Measurements from ENCODE around the gene FAM222B. TPM values are rescaled to one million over a fixed set of nuclear protein-coding genes. Genes with fewer than 3 reads are reported as not detected.
A peak's percentile ranks its signal among the peaks of the same experiment; 100 is the strongest.
"Not testable (repeated sequence)": the region's sequence is repeated elsewhere in the genome, so short reads cannot be mapped to it uniquely, and the experiment has no call there.

FAM222B gene
- total RNA-seq, 4 donors from 2014 or later = 28.1 to 55.8 (median 44.6) TPM

DNA sequence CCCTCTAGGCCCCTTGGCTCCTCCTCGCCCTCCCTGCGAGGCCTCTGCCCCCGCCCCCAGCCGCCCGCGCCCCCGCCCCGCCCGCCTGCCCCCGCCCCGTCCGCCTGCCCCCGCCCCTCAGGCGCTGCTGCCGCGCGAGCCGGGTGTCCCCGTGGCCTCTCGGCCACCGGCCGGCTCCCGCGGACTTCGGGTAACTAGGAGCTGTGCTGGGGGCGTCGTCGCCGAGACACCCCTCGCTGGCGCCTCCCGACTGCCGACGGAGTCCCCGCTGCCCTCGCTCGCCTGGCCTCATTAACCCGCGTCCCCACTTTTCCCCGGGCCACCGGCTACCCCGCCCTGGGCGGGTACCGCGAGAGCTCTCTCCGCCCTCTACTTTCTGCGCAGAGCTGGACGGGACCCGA lies 116.4 kb downstream of the FAM222B start, which contains the start of gene TLCD1:
Gene TLCD1, minus strand, starts transcription at position 8 of the 401 bp plus-strand sequence. CDS start 136 bp downstream, outside the sequence.
- H3K27me3 ChIP-seq = no peaks in the 10 kb centered on the region
- peak; percentile 55 to 89 (median 89) for DNase-seq

GRCh38 chr17:28725660-28726225 lies 116.8 kb downstream of the FAM222B start:
- peaks cover 9 to 42% (median 20%) of the 10 kb centered on the region in 4 donors for H3K4me1 ChIP-seq
- H3K9me3 ChIP-seq = no peaks in the 10 kb centered on the region
- H3K27me3 ChIP-seq = no peaks in the 10 kb centered on the region
- peak in 1 of 3 donors; percentile 80 for DNase-seq
- peak overlapping the region; percentile 71 to 87 (median 76) for H3K4me3 ChIP-seq
- peak in 1 of 2 donors; percentile 36 for TF ChIP-seq POLR2A (IDR thresholded peaks at IDR 0.05)
- TF ChIP-seq, protein P1, sequence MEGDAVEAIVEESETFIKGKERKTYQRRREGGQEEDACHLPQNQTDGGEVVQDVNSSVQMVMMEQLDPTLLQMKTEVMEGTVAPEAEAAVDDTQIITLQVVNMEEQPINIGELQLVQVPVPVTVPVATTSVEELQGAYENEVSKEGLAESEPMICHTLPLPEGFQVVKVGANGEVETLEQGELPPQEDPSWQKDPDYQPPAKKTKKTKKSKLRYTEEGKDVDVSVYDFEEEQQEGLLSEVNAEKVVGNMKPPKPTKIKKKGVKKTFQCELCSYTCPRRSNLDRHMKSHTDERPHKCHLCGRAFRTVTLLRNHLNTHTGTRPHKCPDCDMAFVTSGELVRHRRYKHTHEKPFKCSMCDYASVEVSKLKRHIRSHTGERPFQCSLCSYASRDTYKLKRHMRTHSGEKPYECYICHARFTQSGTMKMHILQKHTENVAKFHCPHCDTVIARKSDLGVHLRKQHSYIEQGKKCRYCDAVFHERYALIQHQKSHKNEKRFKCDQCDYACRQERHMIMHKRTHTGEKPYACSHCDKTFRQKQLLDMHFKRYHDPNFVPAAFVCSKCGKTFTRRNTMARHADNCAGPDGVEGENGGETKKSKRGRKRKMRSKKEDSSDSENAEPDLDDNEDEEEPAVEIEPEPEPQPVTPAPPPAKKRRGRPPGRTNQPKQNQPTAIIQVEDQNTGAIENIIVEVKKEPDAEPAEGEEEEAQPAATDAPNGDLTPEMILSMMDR (IDR thresholded peaks at IDR 0.05) = peak in 1 of 6 experiments; percentile 4
- H3K36me3 ChIP-seq = peaks cover 0 to 34% (median 0%) of the 10 kb centered on the region in 3 donors
- H3K27ac ChIP-seq = peak overlapping the region; percentile 95 to 100 (median 98)

More for the DNA sequence above, 116.4 kb downstream of the FAM222B start, which contains the start of gene TLCD1:
- Histone ChIP-seq H3K9me3 (no peaks in the 10 kb centered on the region), H3K4me3 (peak within 1 kb of the TSS; percentile 71 to 87 (median 76)), H3K4me1 (peaks cover 4 to 37% (median 15%) of the 10 kb centered on the region in 4 donors), H3K27ac (peak within 1 kb of the TSS; percentile 95 to 100 (median 98)), H3K36me3 (peaks cover 0 to 34% (median 0%) of the 10 kb centered on the region in 3 donors)
- no peak for TF ChIP-seq POLR2A (IDR thresholded peaks at IDR 0.05)
- TF ChIP-seq, protein P1 (IDR thresholded peaks at IDR 0.05) = no peak

GRCh38 chr17:28725166-28725659 lies 117.4 kb downstream of the FAM222B start:
- Histone ChIP-seq H3K9me3 (no peaks in the 10 kb centered on the region), H3K4me3 (peak overlapping the region; percentile 71 to 87 (median 76)), H3K4me1 (peaks cover 9 to 47% (median 22%) of the 10 kb centered on the region in 4 donors), H3K36me3 (peaks cover 0 to 34% (median 0%) of the 10 kb centered on the region in 3 donors), H3K27ac (peak overlapping the region; percentile 95 to 100 (median 98)), H3K27me3 (no peaks in the 10 kb centered on the region)
- DNase-seq = no peak
- no peak for TF ChIP-seq POLR2A (IDR thresholded peaks at IDR 0.05)
- TF ChIP-seq, protein P1 (IDR thresholded peaks at IDR 0.05) = peak in 1 of 6 experiments; percentile 2

DNA sequence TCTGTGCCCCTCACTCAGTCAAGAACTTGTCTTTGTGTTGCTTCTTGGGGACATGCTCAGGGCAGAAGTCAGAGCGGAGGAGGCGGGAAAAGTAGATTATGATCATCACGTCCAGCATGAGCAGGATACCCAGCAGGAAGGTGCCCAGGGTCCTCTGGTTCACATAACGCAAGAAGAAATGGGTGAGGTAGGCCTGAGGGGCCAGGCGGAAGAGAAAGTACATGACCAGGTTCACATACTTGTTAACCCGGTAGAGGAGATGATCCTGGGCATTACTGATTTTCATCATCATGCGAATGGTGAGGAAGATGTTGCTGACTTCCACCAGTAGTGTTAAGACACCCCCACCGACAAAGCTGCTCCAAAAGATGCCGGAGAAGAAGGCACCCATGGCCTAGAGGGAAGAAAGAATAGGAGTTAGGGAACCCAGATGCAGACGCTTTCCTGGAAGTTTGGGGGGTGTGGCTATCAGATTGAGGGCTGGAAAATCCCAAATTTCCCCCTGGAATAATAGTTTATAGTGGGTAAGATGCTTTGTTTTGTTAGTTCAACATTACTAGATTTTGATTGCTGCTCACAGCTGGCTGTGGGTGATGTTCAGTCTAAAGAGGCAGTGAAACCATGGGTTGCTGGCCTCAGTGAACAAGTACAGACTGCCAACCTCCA lies 118.0 kb downstream of the FAM222B start:
- DNase-seq = no peak
- Histone ChIP-seq H3K27me3 (no peaks in the 10 kb centered on the region), H3K9me3 (no peaks in the 10 kb centered on the region), H3K4me3 (no peak overlapping the region), H3K4me1 (peaks cover 9 to 46% (median 22%) of the 10 kb centered on the region in 4 donors), H3K36me3 (peaks cover 0 to 34% (median 0%) of the 10 kb centered on the region in 3 donors), H3K27ac (peak overlapping the region in 3 of 4 donors; percentile 95 to 100 (median 99))
- TF ChIP-seq, protein P1 (IDR thresholded peaks at IDR 0.05) = no peak

- H3K9me3 ChIP-seq, DNase-seq, H3K27ac ChIP-seq, H3K4me3 ChIP-seq, H3K27me3 ChIP-seq: not testable (repeated sequence)
- Histone ChIP-seq H3K36me3 (peaks cover 0 to 34% (median 0%) of the 10 kb centered on the region in 3 donors), H3K4me1 (peaks cover 9 to 43% (median 20%) of the 10 kb centered on the region in 4 donors)
Observed at GRCh38 chr17:28723836-28724499, 118.6 kb downstream of the FAM222B start.
